Panc1 (cell line): ENCODE measurements around the gene COQ9. TPM values are rescaled to one million over a fixed set of nuclear protein-coding genes. Genes with fewer than 3 reads are reported as not detected.
A peak's percentile ranks its signal among the peaks of the same experiment; 100 is the strongest.

Experiments
- ATAC-seq: fragments of 200-7000 bp; cut with Tn5 transposase; 2 replicates; pipeline ENCODE4 v1.9.1; 2020; ENCODE audit warnings: mild to moderate bottlenecking, moderate library complexity
- BruUV-seq: library from RNA; stranded (reverse); fragments of 400-500 nt; replicated peaks from 2 replicates; lab custom pipeline; 2021; lab: Mats Ljungman, UMichigan
- CTCF ChIA-PET: fragments of 300-600 bp; sonication (Branson Sonifier 250); formaldehyde crosslinking; loops from one replicate; lab custom pipeline; 2022; ENCODE audit warnings: antibody characterized with exemption; lab: Charles Lee
- POLR2A ChIA-PET: fragments of 300-600 bp; sonication (Branson Sonifier 250); formaldehyde crosslinking; loops from one replicate; lab custom pipeline; 2022; ENCODE audit warnings: antibody characterized with exemption; lab: Charles Lee
- DNase-seq: peaks from one replicate; pipeline ENCODE4 v3.0.0-alpha.2; 2010; ENCODE audit warnings: low read depth, low spot score
- H3K27ac ChIP-seq: 2 replicates; pipeline ENCODE4 v1.5.1; 2011; ENCODE audit warnings: mild to moderate bottlenecking, low read length, inconsistent platforms
- H3K27me3 ChIP-seq: fragments of 200-500 bp; sonication (Bioruptor generic); 2 replicates; pipeline ENCODE4 v1.6.0; 2014; ENCODE audit warnings: low read length, inconsistent platforms; ENCODE audit not compliant: control insufficient read depth, insufficient read depth
- H3K36me3 ChIP-seq: fragments of 200-500 bp; sonication (Bioruptor generic); 2 replicates; pipeline ENCODE4 v1.5.1; 2014; ENCODE audit warnings: inconsistent platforms, mild to moderate bottlenecking, low read length, moderate library complexity; ENCODE audit not compliant: control insufficient read depth, insufficient read depth
- H3K4me1 ChIP-seq: 2 replicates; pipeline ENCODE4 v1.5.1; 2011; ENCODE audit warnings: inconsistent platforms, mild to moderate bottlenecking, low read length, moderate library complexity; ENCODE audit not compliant: control insufficient read depth, insufficient read depth
- H3K4me3 ChIP-seq, 2 experiments: 2 replicates each; pipeline ENCODE4 v1.5.1; 2011 to 2012; ENCODE audit warnings: low read depth in 2 of 2, low read length in 2 of 2, mild to moderate bottlenecking in 2 of 2, inconsistent platforms in 1 of 2, moderate library complexity in 1 of 2
- H3K9me3 ChIP-seq: fragments of 200-500 bp; sonication (Bioruptor generic); 2 replicates; pipeline ENCODE4 v1.5.1; 2014; ENCODE audit warnings: low read depth, mild to moderate bottlenecking, inconsistent platforms, low read length, moderate library complexity; ENCODE audit not compliant: control insufficient read depth, insufficient read depth
- CTCF ChIP-seq: fragments of 450-650 bp; IDR thresholded peaks from 2 replicates; pipeline ENCODE4 v1.5.1; 2017; ENCODE audit warnings: mild to moderate bottlenecking
- POLR2AphosphoS5 ChIP-seq: IDR thresholded peaks from 2 replicates; pipeline ENCODE4 v1.6.1; 2012; ENCODE audit warnings: mild to moderate bottlenecking, low read depth, low read length, moderate library complexity
- REST ChIP-seq, 2 experiments: IDR thresholded peaks; 2 replicates each; pipeline ENCODE4 v1.6.1; 2011 to 2012; ENCODE audit warnings: low read depth in 2 of 2, control low read depth in 1 of 2, low read length in 1 of 2, mild to moderate bottlenecking in 1 of 2, moderate library complexity in 1 of 2; ENCODE audit not compliant: insufficient read depth in 1 of 2
- SIN3A ChIP-seq: IDR thresholded peaks from 2 replicates; pipeline ENCODE4 v1.6.1; 2012; ENCODE audit warnings: low read depth, mild to moderate bottlenecking, low read length, moderate library complexity, borderline replicate concordance; ENCODE audit not compliant: insufficient read depth
- TCF7L2 ChIP-seq: IDR thresholded peaks from 2 replicates; pipeline ENCODE4 v1.6.1; 2011; ENCODE audit warnings: mild to moderate bottlenecking, low read depth, low read length, inconsistent platforms
- in situ Hi-C: cut with HindIII; loops from 2 replicates; pipeline ENCODE4 v1.10.0; 2016; ENCODE audit warnings: low sequenced_read_pairs, low pct_unique_long_range_greater_than_20kb
- intact Hi-C: fragments of 100-400 bp; cut with micrococcal nuclease; formaldehyde crosslinking; loops from one replicate; pipeline ENCODE4 v1.10.0; 2022; ENCODE audit not compliant: unreplicated experiment
- total RNA-seq: library from RNA; stranded (reverse); gene quantifications from one replicate; pipeline ENCODE4 v1.2.1, GENCODE V29; 2021; ENCODE audit not compliant: unreplicated experiment

Gene COQ9
- total RNA-seq, 1 experiment from 2014 or later: 48.5 TPM

DNA sequence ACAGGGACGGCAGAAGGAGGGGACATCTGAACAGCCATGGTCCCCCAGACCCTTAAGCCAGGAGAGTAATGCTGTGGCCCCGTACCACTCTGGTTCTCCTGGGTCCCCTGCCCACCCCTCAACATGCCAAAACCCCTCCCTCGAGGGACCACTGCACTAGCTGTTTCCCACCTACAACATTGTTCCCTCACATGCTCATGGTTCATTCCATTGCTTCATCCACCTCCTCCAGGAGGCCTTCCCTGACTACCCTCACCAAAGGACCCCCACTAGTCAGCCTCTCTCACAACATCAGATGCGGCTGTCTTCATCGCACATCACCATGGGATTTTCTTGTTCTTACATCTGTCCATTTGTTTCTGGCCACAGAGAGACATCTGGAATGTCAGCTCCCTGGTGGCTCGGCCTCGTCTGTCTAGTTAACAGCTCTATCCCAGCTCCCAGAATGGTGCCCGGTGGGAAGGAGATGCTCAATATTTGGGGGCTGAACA lies 37.3 kb downstream of the COQ9 start:
- H3K9me3 ChIP-seq: no peaks in the 10 kb centered on the region
- in situ Hi-C loops: no loop called here
- no peak for DNase-seq
- H3K4me1 ChIP-seq: no peaks in the 10 kb centered on the region; the same call in 1 of the 2 replicates
- no peak overlapping the region for H3K27ac ChIP-seq
- TF ChIP-seq SIN3A (no peak), CTCF (no peak), TCF7L2 (no peak), REST (IDR thresholded peaks at IDR 0.05; ENCODE audit: insufficient read depth in 1 of 2, low read depth in 2 of 2, low read length in 1 of 2) (no peak), POLR2AphosphoS5 (no peak)
- ChIA-PET POLR2A (no interaction called here), CTCF (no interaction called here)
- intact Hi-C loops: no loop called here
- H3K27me3 ChIP-seq: no peaks in the 10 kb centered on the region
- no peak for ATAC-seq
- no TSS peak for BruUV-seq
- H3K36me3 ChIP-seq: no peaks in the 10 kb centered on the region
- H3K4me3 ChIP-seq: no peak overlapping the region

DNA sequence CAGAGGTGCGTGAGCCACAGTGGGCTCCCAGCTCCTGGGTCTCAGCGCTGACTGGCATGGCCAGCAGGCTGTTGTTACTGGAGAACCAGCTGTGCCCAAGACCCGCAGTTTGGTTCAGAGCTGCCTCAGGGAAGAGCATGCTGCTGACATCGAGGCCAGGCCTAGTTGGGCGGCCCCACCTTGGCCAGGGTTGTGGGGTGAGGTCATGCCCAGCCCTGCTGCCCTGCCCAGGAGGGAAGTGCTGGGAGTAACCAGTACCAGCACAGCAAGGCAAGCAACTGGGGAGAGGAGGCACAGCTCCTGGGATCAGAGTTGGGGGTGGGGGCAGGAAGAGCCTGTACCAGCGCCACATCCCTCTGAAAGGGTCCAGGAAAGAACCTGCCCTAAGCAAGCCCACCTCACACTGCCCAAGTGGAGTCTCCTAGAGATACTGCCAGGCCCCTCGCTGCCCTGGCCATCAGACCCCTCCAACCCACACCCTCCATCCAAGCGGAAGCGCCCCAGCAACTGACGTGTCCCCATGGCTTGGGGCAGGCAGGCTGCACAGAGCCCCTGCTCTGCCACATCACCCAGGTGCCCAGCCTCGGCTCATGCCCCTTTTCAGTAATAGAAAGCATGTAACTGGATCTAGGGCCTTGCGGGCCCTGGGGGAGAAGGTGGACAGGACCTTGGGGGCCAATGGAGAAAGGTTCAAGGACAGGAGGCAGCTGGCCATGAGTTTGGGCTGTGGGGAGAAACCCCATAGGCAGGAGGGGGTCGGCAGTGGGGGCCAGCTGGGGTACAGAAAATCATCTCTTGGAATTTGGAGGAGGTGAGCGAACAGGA lies 38.0 kb downstream of the COQ9 start:
- in situ Hi-C loops: no loop called here
- ATAC-seq (no peak), DNase-seq (no peak)
- peak overlapping the region; percentile 52 to 66 for H3K4me3 ChIP-seq
- intact Hi-C loops: no loop called here
- no peak for TF ChIP-seq POLR2AphosphoS5
- no peak for TF ChIP-seq REST (IDR thresholded peaks at IDR 0.05; ENCODE audit: insufficient read depth in 1 of 2, low read depth in 2 of 2, low read length in 1 of 2)
- no peak for TF ChIP-seq CTCF
- TF ChIP-seq SIN3A: no peak
- no peak for TF ChIP-seq TCF7L2
- BruUV-seq: no TSS peak
- H3K9me3 ChIP-seq: no peaks in the 10 kb centered on the region
- no peaks in the 10 kb centered on the region for H3K27me3 ChIP-seq
- ChIA-PET POLR2A (no interaction called here), CTCF (no interaction called here)
- H3K4me1 ChIP-seq: no peaks in the 10 kb centered on the region; the same call in 1 of the 2 replicates
- H3K27ac ChIP-seq: no peak overlapping the region
- no peaks in the 10 kb centered on the region for H3K36me3 ChIP-seq
